Fibroblast of pulmonary artery (primary cell): ENCODE data around the gene USP6.
"Not testable (repeated sequence)": the region's sequence is repeated elsewhere in the genome, so short reads cannot be mapped to it uniquely, and the experiment has no call there.

Experiments
- DNase-seq: peaks from one replicate; pipeline ENCODE4 v3.0.0-alpha.2; 2010; ENCODE audit warnings: low read depth
- H3K4me3 ChIP-seq: replicated peaks from 2 replicates; pipeline ENCODE4 v1.5.1; 2011; ENCODE audit warnings: low read depth, mild to moderate bottlenecking, control low read depth, low read length, moderate library complexity
- CTCF ChIP-seq: IDR thresholded peaks from 2 replicates; pipeline ENCODE4 v1.5.1; 2011; ENCODE audit warnings: mild to moderate bottlenecking, control low read depth, low read length, inconsistent platforms; ENCODE audit errors: missing control alignments

USP6 gene

GRCh38 chr17:5203178-5203907 is 87.5 kb downstream of the USP6 start:
- no peak overlapping the region for H3K4me3 ChIP-seq
- no peak for DNase-seq
- TF ChIP-seq CTCF = no peak

GRCh38 chr17:5203908-5204294 is 88.1 kb downstream of the USP6 start:
- DNase-seq = peak; percentile 59
- TF ChIP-seq CTCF = no peak
- no peak overlapping the region for H3K4me3 ChIP-seq

- no peak overlapping the region for H3K4me3 ChIP-seq
- DNase-seq = no peak
- no peak for TF ChIP-seq CTCF
These were observed 93.6 kb downstream of the USP6 start for GRCh38 chr17:5209396-5209795.

- no peak for TF ChIP-seq CTCF
- no peak for DNase-seq
- H3K4me3 ChIP-seq = no peak overlapping the region
These were observed 94.3 kb downstream of the USP6 start for GRCh38 chr17:5210091-5210490.

GRCh38 chr17:5210614-5211252 is 94.9 kb downstream of the USP6 start:
- DNase-seq = no peak
- no peak overlapping the region for H3K4me3 ChIP-seq
- TF ChIP-seq CTCF = no peak

- no peak for TF ChIP-seq CTCF
- DNase-seq = no peak
- H3K4me3 ChIP-seq = no peak overlapping the region
These were observed 95.6 kb downstream of the USP6 start for GRCh38 chr17:5211458-5211857.

GRCh38 chr17:5217562-5217961 is 101.7 kb downstream of the USP6 start:
- not testable (repeated sequence) for H3K4me3 ChIP-seq, DNase-seq
